Effector memory CD4-positive, alpha-beta T cell (primary cell): ENCODE data around the gene TRIM63.

ENCODE experiments used
- DNase-seq, 3 donors: peaks; one replicate each; pipeline ENCODE4 v3.0.0-alpha.2; 2020
- H3K27ac ChIP-seq: 2 replicates; pipeline ENCODE4 v1.7.0; 2013; ENCODE audit warnings: mild to moderate bottlenecking, low read length, moderate library complexity; ENCODE audit not compliant: insufficient read depth, poor library complexity, severe bottlenecking
- H3K27me3 ChIP-seq: replicated peaks from 2 replicates; pipeline ENCODE4 v1.7.0; 2013; ENCODE audit warnings: mild to moderate bottlenecking, low read length; ENCODE audit not compliant: insufficient read depth, control insufficient read depth, poor library complexity, severe bottlenecking
- H3K36me3 ChIP-seq: 2 replicates; pipeline ENCODE4 v1.7.0; 2013; ENCODE audit warnings: mild to moderate bottlenecking, low read length, moderate library complexity; ENCODE audit not compliant: control insufficient read depth, insufficient read depth
- H3K4me1 ChIP-seq: 2 replicates; pipeline ENCODE4 v1.7.0; 2013; ENCODE audit warnings: low read length, mild to moderate bottlenecking; ENCODE audit not compliant: control insufficient read depth, insufficient read depth, poor library complexity, severe bottlenecking
- H3K4me3 ChIP-seq: 2 replicates; pipeline ENCODE4 v1.7.0; 2013; ENCODE audit warnings: low read length, low read depth, mild to moderate bottlenecking; ENCODE audit not compliant: insufficient read depth, poor library complexity, severe bottlenecking
- H3K9me3 ChIP-seq: 2 replicates; pipeline ENCODE4 v1.7.0; 2013; ENCODE audit warnings: mild to moderate bottlenecking, low read length, moderate library complexity; ENCODE audit not compliant: control insufficient read depth

TRIM63 gene

GRCh38 chr1:26020330-26020768 lies 47.1 kb downstream of the TRIM63 start:
- Histone ChIP-seq H3K27me3 (no peaks in the 10 kb centered on the region), H3K27ac (no peak overlapping the region), H3K4me1 (no peaks in the 10 kb centered on the region), H3K9me3 (no peaks in the 10 kb centered on the region), H3K36me3 (no peaks in the 10 kb centered on the region), H3K4me3 (no peak overlapping the region)
- no peak for DNase-seq

GRCh38 chr1:26019641-26020315 lies 47.7 kb downstream of the TRIM63 start:
- Histone ChIP-seq H3K27ac (no peak overlapping the region), H3K4me3 (no peak overlapping the region), H3K9me3 (no peaks in the 10 kb centered on the region), H3K27me3 (no peaks in the 10 kb centered on the region), H3K36me3 (no peaks in the 10 kb centered on the region), H3K4me1 (no peaks in the 10 kb centered on the region)
- DNase-seq, result no peak

GRCh38 chr1:26017606-26018005 lies 49.8 kb downstream of the TRIM63 start:
- Histone ChIP-seq H3K36me3 (no peaks in the 10 kb centered on the region), H3K4me3 (no peak overlapping the region), H3K9me3 (no peaks in the 10 kb centered on the region), H3K4me1 (no peaks in the 10 kb centered on the region), H3K27me3 (no peaks in the 10 kb centered on the region), H3K27ac (no peak overlapping the region)
- no peak for DNase-seq

GRCh38 chr1:26016953-26017545 lies 50.4 kb downstream of the TRIM63 start:
- H3K27ac ChIP-seq, result no peak overlapping the region
- no peaks in the 10 kb centered on the region for H3K9me3 ChIP-seq
- no peak overlapping the region for H3K4me3 ChIP-seq
- DNase-seq, result no peak
- no peaks in the 10 kb centered on the region for H3K27me3 ChIP-seq
- H3K4me1 ChIP-seq, result no peaks in the 10 kb centered on the region
- no peaks in the 10 kb centered on the region for H3K36me3 ChIP-seq

GRCh38 chr1:26016258-26016952 lies 51.0 kb downstream of the TRIM63 start:
- Histone ChIP-seq H3K36me3 (no peaks in the 10 kb centered on the region), H3K4me3 (no peak overlapping the region), H3K27ac (no peak overlapping the region), H3K9me3 (no peaks in the 10 kb centered on the region), H3K27me3 (no peaks in the 10 kb centered on the region), H3K4me1 (no peaks in the 10 kb centered on the region)
- no peak for DNase-seq

- H3K9me3 ChIP-seq, result no peaks in the 10 kb centered on the region
- DNase-seq, result no peak
- H3K27ac ChIP-seq, result no peak overlapping the region
- no peak overlapping the region for H3K4me3 ChIP-seq
- H3K36me3 ChIP-seq, result no peaks in the 10 kb centered on the region
- H3K4me1 ChIP-seq, result no peaks in the 10 kb centered on the region
- H3K27me3 ChIP-seq, result no peaks in the 10 kb centered on the region
Observed at GRCh38 chr1:26015358-26015757, 52.1 kb downstream of the TRIM63 start.

- no peaks in the 10 kb centered on the region for H3K9me3 ChIP-seq
- no peaks in the 10 kb centered on the region for H3K27me3 ChIP-seq
- H3K4me1 ChIP-seq, result no peaks in the 10 kb centered on the region
- H3K36me3 ChIP-seq, result no peaks in the 10 kb centered on the region
- H3K4me3 ChIP-seq, result no peak overlapping the region
- no peak overlapping the region for H3K27ac ChIP-seq
- DNase-seq, result no peak
Observed at GRCh38 chr1:26014179-26014578, 53.3 kb downstream of the TRIM63 start.

- no peaks in the 10 kb centered on the region for H3K9me3 ChIP-seq
- DNase-seq, result no peak
- no peak overlapping the region for H3K27ac ChIP-seq
- H3K36me3 ChIP-seq, result no peaks in the 10 kb centered on the region
- H3K4me1 ChIP-seq, result no peaks in the 10 kb centered on the region
- no peaks in the 10 kb centered on the region for H3K27me3 ChIP-seq
- no peak overlapping the region for H3K4me3 ChIP-seq
Observed at GRCh38 chr1:26012864-26013263, 54.6 kb downstream of the TRIM63 start.

GRCh38 chr1:26010825-26011224 lies 56.6 kb downstream of the TRIM63 start:
- Histone ChIP-seq H3K27me3 (no peaks in the 10 kb centered on the region), H3K4me1 (no peaks in the 10 kb centered on the region), H3K27ac (no peak overlapping the region), H3K9me3 (no peaks in the 10 kb centered on the region), H3K4me3 (no peak overlapping the region), H3K36me3 (no peaks in the 10 kb centered on the region)
- DNase-seq, result no peak

GRCh38 chr1:26009796-26010447 lies 57.5 kb downstream of the TRIM63 start:
- Histone ChIP-seq H3K4me3 (no peak overlapping the region), H3K27me3 (no peaks in the 10 kb centered on the region), H3K4me1 (no peaks in the 10 kb centered on the region), H3K27ac (no peak overlapping the region), H3K9me3 (no peaks in the 10 kb centered on the region), H3K36me3 (no peaks in the 10 kb centered on the region)
- DNase-seq, result no peak
